NCI-H446 (cell line): ENCODE data around the gene CEACAM5.
"Not testable (repeated sequence)": the region's sequence is repeated elsewhere in the genome, so short reads cannot be mapped to it uniquely, and the experiment has no call there.

Source experiments
- DNase-seq, 2 experiments: peaks; one replicate each; lab custom pipeline; 2025; lab: John Stamatoyannopoulos, UW

Gene CEACAM5

DNA sequence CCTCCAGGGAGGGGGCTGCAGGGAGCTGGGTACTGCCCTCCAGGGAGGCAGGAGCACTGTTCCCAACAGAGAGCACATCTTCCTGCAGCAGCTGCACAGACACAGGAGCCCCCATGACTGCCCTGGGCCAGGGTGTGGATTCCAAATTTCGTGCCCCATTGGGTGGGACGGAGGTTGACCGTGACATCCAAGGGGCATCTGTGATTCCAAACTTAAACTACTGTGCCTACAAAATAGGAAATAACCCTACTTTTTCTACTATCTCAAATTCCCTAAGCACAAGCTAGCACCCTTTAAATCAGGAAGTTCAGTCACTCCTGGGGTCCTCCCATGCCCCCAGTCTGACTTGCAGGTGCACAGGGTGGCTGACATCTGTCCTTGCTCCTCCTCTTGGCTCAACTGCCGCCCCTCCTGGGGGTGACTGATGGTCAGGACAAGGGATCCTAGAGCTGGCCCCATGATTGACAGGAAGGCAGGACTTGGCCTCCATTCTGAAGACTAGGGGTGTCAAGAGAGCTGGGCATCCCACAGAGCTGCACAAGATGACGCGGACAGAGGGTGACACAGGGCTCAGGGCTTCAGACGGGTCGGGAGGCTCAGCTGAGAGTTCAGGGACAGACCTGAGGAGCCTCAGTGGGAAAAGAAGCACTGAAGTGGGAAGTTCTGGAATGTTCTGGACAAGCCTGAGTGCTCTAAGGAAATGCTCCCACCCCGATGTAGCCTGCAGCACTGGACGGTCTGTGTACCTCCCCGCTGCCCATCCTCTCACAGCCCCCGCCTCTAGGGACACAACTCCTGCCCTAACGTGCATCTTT lies 7.8 kb upstream of the CEACAM5 start:
- DNase-seq, result no peak

DNA sequence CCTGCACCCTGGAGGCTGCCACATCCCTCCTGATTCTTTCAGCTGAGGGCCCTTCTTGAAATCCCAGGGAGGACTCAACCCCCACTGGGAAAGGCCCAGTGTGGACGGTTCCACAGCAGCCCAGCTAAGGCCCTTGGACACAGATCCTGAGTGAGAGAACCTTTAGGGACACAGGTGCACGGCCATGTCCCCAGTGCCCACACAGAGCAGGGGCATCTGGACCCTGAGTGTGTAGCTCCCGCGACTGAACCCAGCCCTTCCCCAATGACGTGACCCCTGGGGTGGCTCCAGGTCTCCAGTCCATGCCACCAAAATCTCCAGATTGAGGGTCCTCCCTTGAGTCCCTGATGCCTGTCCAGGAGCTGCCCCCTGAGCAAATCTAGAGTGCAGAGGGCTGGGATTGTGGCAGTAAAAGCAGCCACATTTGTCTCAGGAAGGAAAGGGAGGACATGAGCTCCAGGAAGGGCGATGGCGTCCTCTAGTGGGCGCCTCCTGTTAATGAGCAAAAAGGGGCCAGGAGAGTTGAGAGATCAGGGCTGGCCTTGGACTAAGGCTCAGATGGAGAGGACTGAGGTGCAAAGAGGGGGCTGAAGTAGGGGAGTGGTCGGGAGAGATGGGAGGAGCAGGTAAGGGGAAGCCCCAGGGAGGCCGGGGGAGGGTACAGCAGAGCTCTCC lies 6.9 kb upstream of the CEACAM5 start:
- no peak for DNase-seq

- no peak for DNase-seq
These were observed 6.2 kb upstream of the CEACAM5 start for GRCh38 chr19:41702171-41702651.

- no peak for DNase-seq
These were observed 4.7 kb upstream of the CEACAM5 start for GRCh38 chr19:41703602-41704293.

DNA sequence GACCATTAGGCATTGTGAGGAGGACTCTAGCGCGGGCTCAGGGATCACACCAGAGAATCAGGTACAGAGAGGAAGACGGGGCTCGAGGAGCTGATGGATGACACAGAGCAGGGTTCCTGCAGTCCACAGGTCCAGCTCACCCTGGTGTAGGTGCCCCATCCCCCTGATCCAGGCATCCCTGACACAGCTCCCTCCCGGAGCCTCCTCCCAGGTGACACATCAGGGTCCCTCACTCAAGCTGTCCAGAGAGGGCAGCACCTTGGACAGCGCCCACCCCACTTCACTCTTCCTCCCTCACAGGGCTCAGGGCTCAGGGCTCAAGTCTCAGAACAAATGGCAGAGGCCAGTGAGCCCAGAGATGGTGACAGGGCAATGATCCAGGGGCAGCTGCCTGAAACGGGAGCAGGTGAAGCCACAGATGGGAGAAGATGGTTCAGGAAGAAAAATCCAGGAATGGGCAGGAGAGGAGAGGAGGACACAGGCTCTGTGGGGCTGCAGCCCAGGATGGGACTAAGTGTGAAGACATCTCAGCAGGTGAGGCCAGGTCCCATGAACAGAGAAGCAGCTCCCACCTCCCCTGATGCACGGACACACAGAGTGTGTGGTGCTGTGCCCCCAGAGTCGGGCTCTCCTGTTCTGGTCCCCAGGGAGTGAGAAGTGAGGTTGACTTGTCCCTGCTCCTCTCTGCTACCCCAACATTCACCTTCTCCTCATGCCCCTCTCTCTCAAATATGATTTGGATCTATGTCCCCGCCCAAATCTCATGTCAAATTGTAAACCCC lies 2.8 kb upstream of the CEACAM5 start:
- DNase-seq, result no peak

- peak in 1 of 2 experiments; percentile 49 for DNase-seq
These were observed 1.5 kb upstream of the CEACAM5 start for GRCh38 chr19:41706741-41707501.

DNA sequence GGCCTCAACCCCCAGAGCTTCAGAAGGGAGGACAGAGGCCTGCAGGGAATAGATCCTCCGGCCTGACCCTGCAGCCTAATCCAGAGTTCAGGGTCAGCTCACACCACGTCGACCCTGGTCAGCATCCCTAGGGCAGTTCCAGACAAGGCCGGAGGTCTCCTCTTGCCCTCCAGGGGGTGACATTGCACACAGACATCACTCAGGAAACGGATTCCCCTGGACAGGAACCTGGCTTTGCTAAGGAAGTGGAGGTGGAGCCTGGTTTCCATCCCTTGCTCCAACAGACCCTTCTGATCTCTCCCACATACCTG lies 969 bp upstream of the CEACAM5 start:
- no peak for DNase-seq

GRCh38 chr19:41707871-41708371 lies 505 bp upstream of the CEACAM5 start:
- DNase-seq, result no peak

- DNase-seq, result not testable (repeated sequence)
These were observed 1.1 kb downstream of the CEACAM5 start for GRCh38 chr19:41709516-41709915.

DNA sequence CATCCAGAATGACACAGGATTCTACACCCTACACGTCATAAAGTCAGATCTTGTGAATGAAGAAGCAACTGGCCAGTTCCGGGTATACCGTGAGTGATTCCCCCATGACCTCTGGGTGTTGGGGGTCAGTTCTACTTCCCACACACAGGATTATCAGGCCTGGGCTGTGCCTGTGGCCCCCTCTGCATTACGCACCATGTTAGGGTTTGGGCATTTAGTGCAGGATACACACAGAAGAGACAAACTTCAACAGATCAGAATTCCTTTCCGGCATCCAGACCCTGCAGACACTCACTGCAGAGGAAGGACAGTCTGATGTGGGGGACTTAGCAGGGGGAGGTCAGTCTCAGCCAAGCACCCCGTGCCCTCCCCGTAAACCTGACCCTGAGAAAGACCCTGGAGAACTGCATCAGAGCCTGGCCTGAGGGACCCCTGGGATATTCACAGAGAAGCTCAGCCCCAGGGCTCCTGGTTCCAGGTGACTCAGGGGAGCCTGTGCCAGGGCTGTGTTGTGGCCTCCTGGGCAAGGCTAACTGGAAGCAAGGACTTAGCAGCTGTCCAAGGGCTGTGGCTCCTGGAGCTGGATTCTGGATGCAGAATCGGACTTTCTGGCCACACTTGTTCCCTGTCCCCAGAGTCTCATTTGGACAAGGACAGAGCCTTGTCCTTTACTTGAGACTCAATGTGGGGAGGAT lies 1.7 kb downstream of the CEACAM5 start:
- no peak for DNase-seq

DNA sequence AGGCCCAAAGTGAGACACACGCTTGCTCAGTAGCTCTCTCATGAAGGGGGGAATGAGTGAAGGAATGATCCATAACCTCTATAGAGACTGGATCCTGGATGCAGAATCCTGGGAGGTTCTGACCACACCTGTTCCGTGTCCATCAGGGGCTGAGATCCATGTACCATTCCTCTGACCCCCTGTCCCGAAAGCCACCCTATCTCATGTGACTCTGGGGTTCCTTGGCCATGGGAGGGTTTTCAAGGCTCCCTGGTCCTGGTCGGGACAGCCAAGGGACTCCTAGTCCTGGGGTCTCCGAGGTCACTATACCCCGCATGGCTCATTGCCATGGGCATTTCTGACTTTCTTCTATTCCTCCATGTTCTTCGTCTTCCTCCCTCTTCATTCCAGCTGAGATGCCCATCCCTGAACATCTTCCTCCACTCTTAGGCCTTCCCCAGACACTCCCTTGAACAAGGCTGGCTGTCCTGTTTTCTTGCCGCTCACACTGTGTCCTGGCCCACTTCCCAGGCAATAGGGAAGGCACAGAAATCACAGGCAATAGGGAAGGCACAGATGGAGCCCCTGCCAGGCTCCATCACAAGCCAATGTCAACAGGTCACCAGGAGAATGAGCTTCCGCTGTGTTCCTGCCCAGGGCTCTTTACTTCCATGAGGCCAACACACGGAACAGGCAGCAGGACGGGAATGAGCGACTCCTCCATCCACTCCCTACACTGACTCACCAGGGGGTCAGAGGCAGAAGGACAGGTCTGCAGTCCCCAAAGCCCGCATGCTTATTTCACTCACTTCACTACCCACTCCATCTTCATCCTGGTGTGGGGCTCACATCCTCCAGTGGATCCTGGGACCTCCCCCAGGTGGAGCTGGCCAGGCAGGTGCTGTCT lies 3.2 kb downstream of the CEACAM5 start:
- no peak for DNase-seq

GRCh38 chr19:41714598-41714997 lies 6.2 kb downstream of the CEACAM5 start:
- DNase-seq, result no peak

GRCh38 chr19:41718761-41719160 lies 10.3 kb downstream of the CEACAM5 start:
- no peak for DNase-seq

- DNase-seq, result no peak
These were observed 11.7 kb downstream of the CEACAM5 start for GRCh38 chr19:41720103-41720502.

DNA sequence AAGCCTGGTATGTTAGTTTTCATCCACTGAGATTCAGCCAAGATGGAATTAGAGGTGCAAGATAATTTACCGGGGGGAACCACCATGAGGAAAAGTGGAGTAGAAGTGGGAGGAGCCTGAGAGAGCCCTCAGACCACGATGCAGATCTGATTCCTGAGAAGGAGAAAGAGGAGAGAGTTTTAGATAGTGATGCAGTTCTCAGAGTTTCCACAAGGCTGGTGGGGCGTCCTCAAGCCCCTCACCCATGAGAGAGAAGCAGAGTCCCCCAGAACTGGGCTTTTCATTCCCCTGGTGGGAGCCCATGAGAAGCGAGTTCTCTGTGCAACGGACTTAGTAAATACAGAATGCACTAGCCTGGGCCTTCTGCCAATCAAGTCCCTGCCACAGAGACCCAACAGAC lies 18.1 kb downstream of the CEACAM5 start:
- no peak for DNase-seq

GRCh38 chr19:41734156-41734555 lies 25.7 kb downstream of the CEACAM5 start:
- no peak for DNase-seq

- DNase-seq, result no peak
These were observed 26.2 kb downstream of the CEACAM5 start for GRCh38 chr19:41734585-41734984.

- DNase-seq, result no peak
These were observed 26.7 kb downstream of the CEACAM5 start for GRCh38 chr19:41735071-41735600.

- DNase-seq, result no peak
These were observed 30.9 kb downstream of the CEACAM5 start for GRCh38 chr19:41739361-41739760.
